SK-N-SH treated with all-trans-retinoic acid at 6 μM for 48 hours (cell line): Measurements from ENCODE around the gene CACNA2D3.
A peak's percentile ranks its signal among the peaks of the same experiment; 100 is the strongest.

Experiments used
- ATAC-seq: fragments of 200-7000 bp; cut with Tn5 transposase; 3 replicates; pipeline ENCODE4 v1.9.1; 2020; ENCODE audit warnings: mild to moderate bottlenecking, moderate library complexity
- ARNTL ChIP-seq: fragments of 450-650 bp; formaldehyde crosslinking; IDR thresholded peaks from 2 replicates; pipeline ENCODE4 v1.5.0; 2020; ENCODE audit warnings: low read depth, mild to moderate bottlenecking, moderate library complexity, borderline replicate concordance
- CREB5 ChIP-seq: fragments of 250-450 bp; sonication (Bioruptor Pico); IDR thresholded peaks from 2 replicates; pipeline ENCODE4 v1.5.1; 2020; ENCODE audit warnings: low read depth, mild to moderate bottlenecking, moderate library complexity
- CSDC2 ChIP-seq: fragments of 250-450 bp; sonication (Bioruptor Pico); IDR thresholded peaks from 2 replicates; pipeline ENCODE4 v1.5.0; 2020; ENCODE audit warnings: mild to moderate bottlenecking, moderate library complexity
- ESRRG ChIP-seq: fragments of 250-450 bp; sonication (Bioruptor Pico); IDR thresholded peaks from 2 replicates; pipeline ENCODE4 v1.6.1; 2021; ENCODE audit warnings: mild to moderate bottlenecking
- GLIS3 ChIP-seq: fragments of 250-450 bp; sonication (Bioruptor Pico); IDR thresholded peaks from 2 replicates; pipeline ENCODE4 v1.5.0; 2020; ENCODE audit warnings: mild to moderate bottlenecking, moderate library complexity
- ISL1 ChIP-seq: fragments of 250-450 bp; sonication (Bioruptor Pico); IDR thresholded peaks from 2 replicates; pipeline ENCODE4 v2.1.2; 2022; ENCODE audit warnings: mild to moderate bottlenecking, moderate library complexity
- OSR1 ChIP-seq: fragments of 250-450 bp; sonication (Bioruptor Pico); IDR thresholded peaks from 2 replicates; pipeline ENCODE4 v1.8.0; 2022; ENCODE audit warnings: moderate library complexity, mild to moderate bottlenecking, inconsistent platforms
- PATZ1 ChIP-seq: fragments of 250-450 bp; sonication (Bioruptor Pico); IDR thresholded peaks from 2 replicates; pipeline ENCODE4 v1.8.0; 2020; ENCODE audit warnings: mild to moderate bottlenecking, moderate library complexity, borderline replicate concordance
- PPARA ChIP-seq: fragments of 250-450 bp; sonication (Bioruptor Pico); IDR thresholded peaks from 2 replicates; pipeline ENCODE4 v1.5.0; 2020; ENCODE audit warnings: mild to moderate bottlenecking, borderline replicate concordance
- RARB ChIP-seq: fragments of 250-450 bp; sonication (Bioruptor Pico); IDR thresholded peaks from 2 replicates; pipeline ENCODE4 v1.8.0; 2021; ENCODE audit warnings: mild to moderate bottlenecking, moderate library complexity
- SNAI2 ChIP-seq: fragments of 250-450 bp; sonication (Bioruptor Pico); IDR thresholded peaks from 2 replicates; pipeline ENCODE4 v1.5.0; 2020; ENCODE audit warnings: mild to moderate bottlenecking, moderate library complexity
- TCF4 ChIP-seq: fragments of 250-450 bp; sonication (Bioruptor Pico); IDR thresholded peaks from 2 replicates; pipeline ENCODE4 v1.8.0; 2021; ENCODE audit warnings: mild to moderate bottlenecking, moderate library complexity, borderline replicate concordance
- TOX ChIP-seq: fragments of 250-450 bp; sonication (Bioruptor Pico); IDR thresholded peaks from 2 replicates; pipeline ENCODE4 v1.8.0; 2021; ENCODE audit warnings: mild to moderate bottlenecking, moderate library complexity, borderline replicate concordance
- TSHZ2 ChIP-seq: fragments of 250-450 bp; sonication (Bioruptor Pico); IDR thresholded peaks from 2 replicates; pipeline ENCODE4 v1.5.0; 2020; ENCODE audit warnings: mild to moderate bottlenecking, moderate library complexity
- ZC3H10 ChIP-seq: fragments of 250-450 bp; sonication (Bioruptor Pico); IDR thresholded peaks from 2 replicates; pipeline ENCODE4 v1.5.1; 2021; ENCODE audit warnings: mild to moderate bottlenecking, moderate library complexity
- ZFP3 ChIP-seq: fragments of 250-450 bp; sonication (Bioruptor Pico); IDR thresholded peaks from 2 replicates; pipeline ENCODE4 v1.5.0; 2020; ENCODE audit warnings: mild to moderate bottlenecking, moderate library complexity
- ZFP30 ChIP-seq: fragments of 450-650 bp; formaldehyde crosslinking; IDR thresholded peaks from 2 replicates; pipeline ENCODE4 v1.5.0; 2022; ENCODE audit warnings: mild to moderate bottlenecking, moderate library complexity
- ZNF70 ChIP-seq: fragments of 450-650 bp; formaldehyde crosslinking; IDR thresholded peaks from 2 replicates; pipeline ENCODE4 v1.5.0; 2020; ENCODE audit warnings: mild to moderate bottlenecking, moderate library complexity
- ZNF8 ChIP-seq: fragments of 450-650 bp; formaldehyde crosslinking; IDR thresholded peaks from 2 replicates; pipeline ENCODE4 v1.5.0; 2020; ENCODE audit warnings: mild to moderate bottlenecking, moderate library complexity

The CACNA2D3 gene

GRCh38 chr3:54572197-54572895 lies 450.0 kb downstream of the CACNA2D3 start:
- no peak for ATAC-seq
- TF ChIP-seq RARB (CRISPR knock-in tag) (no peak), ZNF70 (CRISPR knock-in tag) (no peak), SNAI2 (CRISPR knock-in tag) (no peak), OSR1 (CRISPR knock-in tag) (no peak), ISL1 (no peak), TOX (CRISPR knock-in tag) (no peak), ZNF8 (CRISPR knock-in tag) (no peak), ZFP30 (CRISPR knock-in tag) (no peak), CREB5 (CRISPR knock-in tag) (no peak), ZC3H10 (no peak), GLIS3 (no peak), TCF4 (CRISPR knock-in tag) (no peak), ZFP3 (CRISPR knock-in tag) (no peak)

- no peak for ATAC-seq
- no peak for TF ChIP-seq TSHZ2 (CRISPR knock-in tag)
- TF ChIP-seq ESRRG (CRISPR knock-in tag) = no peak
- TF ChIP-seq ZNF70 (CRISPR knock-in tag) = peak; percentile 54; the same call in 1 of the 2 replicates
- no peak for TF ChIP-seq PATZ1 (CRISPR knock-in tag)
- 0 out of 2 replicates have a peak, but pooled peaks have one; percentile 24 for TF ChIP-seq TCF4 (CRISPR knock-in tag)
- TF ChIP-seq RARB (CRISPR knock-in tag) = no peak
Measured at GRCh38 chr3:54573858-54574257, 451.5 kb downstream of the CACNA2D3 start.

- no peak for ATAC-seq
- TF ChIP-seq ESRRG (CRISPR knock-in tag) (no peak), ZNF70 (CRISPR knock-in tag) (no peak), PATZ1 (CRISPR knock-in tag) (no peak), GLIS3 (no peak), CSDC2 (no peak), TSHZ2 (CRISPR knock-in tag) (no peak), ARNTL (no peak), ZFP3 (CRISPR knock-in tag) (no peak), PPARA (CRISPR knock-in tag) (no peak), TOX (CRISPR knock-in tag) (no peak), ISL1 (no peak), ZFP30 (CRISPR knock-in tag) (no peak), OSR1 (CRISPR knock-in tag) (no peak), RARB (CRISPR knock-in tag) (no peak), ZC3H10 (no peak)
- TF ChIP-seq, all 23 proteins: peak for 0
Measured at GRCh38 chr3:54574906-54575617, 452.7 kb downstream of the CACNA2D3 start.
